Psoas muscle (tissue), 8 donors: ENCODE measurements around the gene PLS1. TPM values are rescaled to one million over a fixed set of nuclear protein-coding genes. Genes with fewer than 3 reads are reported as not detected.

Experiments used
- ATAC-seq, 4 donors: fragments of 200-7000 bp; cut with Tn5 transposase; one replicate each; pipeline ENCODE4 v1.9.1; 2020; ENCODE audit warnings: moderate library complexity in 3 of 4, mild to moderate bottlenecking in 2 of 4
- DNase-seq, 2 donors: peaks; one replicate each; pipeline ENCODE4 v3.0.0-alpha.2; 2020
- H3K27ac ChIP-seq: fragments of 200-600 bp; one replicate; pipeline ENCODE4 v1.8.0; 2022
- H3K27me3 ChIP-seq, 3 donors: fragments of 200-600 bp in 1 of 3; one replicate each; pipeline versions ENCODE4 v1.6.1 to v1.8.0; 2013 to 2022; ENCODE audit warnings: low read length in 2 of 3, mild to moderate bottlenecking in 2 of 3, moderate library complexity in 1 of 3; ENCODE audit not compliant: insufficient read depth in 3 of 3
- H3K36me3 ChIP-seq, 2 donors: fragments of 200-600 bp in 1 of 2; one replicate each; pipeline versions ENCODE4 v1.6.1 to v1.8.0; 2013 to 2022; ENCODE audit warnings: low read depth in 1 of 2, mild to moderate bottlenecking in 1 of 2, moderate library complexity in 1 of 2; ENCODE audit not compliant: insufficient read depth in 1 of 2
- H3K4me1 ChIP-seq: fragments of 200-600 bp; one replicate; pipeline ENCODE4 v1.8.0; 2022
- H3K4me3 ChIP-seq: fragments of 200-600 bp; one replicate; pipeline ENCODE4 v1.8.0; 2022; ENCODE audit warnings: mild to moderate bottlenecking
- H3K9me3 ChIP-seq: fragments of 200-600 bp; one replicate; pipeline ENCODE4 v1.8.0; 2022
- WGBS, 3 donors: extraction: QIAGEN DNeasy Blood & Tissue Kit; methylation state at CpG; one replicate each; pipeline versions ENCODE4 v1.1.6 to v1.1.7; 2013; 5-methylcytosine and 5-hydroxymethylcytosine counted together
- intact Hi-C, 2 donors: fragments of 100-400 bp; cut with DNase I; formaldehyde crosslinking; loops; one replicate each; pipeline versions ENCODE4 v1.11.0 to v1.14.2; 2022
- polyA plus RNA-seq, 3 donors: library from polyadenylated mRNA; stranded (reverse); fragments of 200-250 nt; gene quantifications; one replicate each; pipeline ENCODE4 v1.2.3, GENCODE V29; 2013
- total RNA-seq, 4 donors: library from RNA; stranded (reverse); fragmentation: NEBNext Ultra II Directional in 2 of 4; extraction: Animal tissue kit (Norgen Biotek cat#: 25700) in 2 of 4; gene quantifications; one replicate each; pipeline versions ENCODE4 v1.2.1 to v1.2.4, GENCODE V29; 2021 to 2023
- TF ChIP-seq, protein P1 (sequence below): fragments of 200-600 bp; IDR thresholded peaks from one replicate; pipeline ENCODE4 v1.8.0; 2022; ENCODE audit warnings: antibody characterized with exemption
- donor health status: healthy with polysubstance abuse.
- donor health status: DM: no; HTN: no; CAD: no; lungs with moderate emphysema.
- donor health status: Bipolar disorder and iron deficiency.
- donor health status: healthy.
- donor health status: DM: yes; HTN: yes; CAD: no.
- donor health status: DM: no; HTN: no; CAD: no.
- donor health status: DM: no; HTN: no; CAD: no.
- donor health status: DM: yes; HTN: yes; CAD: no.

The PLS1 gene
- total and polyA plus RNA-seq, 7 donors = 0.24 to 2.2 (median 0.58) TPM

GRCh38 chr3:142611206-142611605 lies 15.0 kb downstream of the PLS1 start:
- Histone ChIP-seq H3K4me1 (no peaks in the 10 kb centered on the region), H3K27me3 (no peaks in the 10 kb centered on the region), H3K4me3 (no peak overlapping the region), H3K9me3 (no peaks in the 10 kb centered on the region), H3K27ac (no peak overlapping the region), H3K36me3 (no peaks in the 10 kb centered on the region)
- TF ChIP-seq, protein P1, sequence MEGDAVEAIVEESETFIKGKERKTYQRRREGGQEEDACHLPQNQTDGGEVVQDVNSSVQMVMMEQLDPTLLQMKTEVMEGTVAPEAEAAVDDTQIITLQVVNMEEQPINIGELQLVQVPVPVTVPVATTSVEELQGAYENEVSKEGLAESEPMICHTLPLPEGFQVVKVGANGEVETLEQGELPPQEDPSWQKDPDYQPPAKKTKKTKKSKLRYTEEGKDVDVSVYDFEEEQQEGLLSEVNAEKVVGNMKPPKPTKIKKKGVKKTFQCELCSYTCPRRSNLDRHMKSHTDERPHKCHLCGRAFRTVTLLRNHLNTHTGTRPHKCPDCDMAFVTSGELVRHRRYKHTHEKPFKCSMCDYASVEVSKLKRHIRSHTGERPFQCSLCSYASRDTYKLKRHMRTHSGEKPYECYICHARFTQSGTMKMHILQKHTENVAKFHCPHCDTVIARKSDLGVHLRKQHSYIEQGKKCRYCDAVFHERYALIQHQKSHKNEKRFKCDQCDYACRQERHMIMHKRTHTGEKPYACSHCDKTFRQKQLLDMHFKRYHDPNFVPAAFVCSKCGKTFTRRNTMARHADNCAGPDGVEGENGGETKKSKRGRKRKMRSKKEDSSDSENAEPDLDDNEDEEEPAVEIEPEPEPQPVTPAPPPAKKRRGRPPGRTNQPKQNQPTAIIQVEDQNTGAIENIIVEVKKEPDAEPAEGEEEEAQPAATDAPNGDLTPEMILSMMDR = no peak
- DNase-seq (no peak), ATAC-seq (no peak)
- 88 to 93% (median 89%) methylated on average over 1 of the region's 1 CpG for WGBS, 3 donors
- intact Hi-C loops = no loop called here

- ATAC-seq = no peak
- no peaks in the 10 kb centered on the region for H3K36me3 ChIP-seq
- TF ChIP-seq, protein P1 = no peak
- H3K4me3 ChIP-seq = no peak overlapping the region
- no peaks in the 10 kb centered on the region for H3K27me3 ChIP-seq
- 86 to 100% (median 95%) methylated on average over 1 of the region's 1 CpG for WGBS, 3 donors
- DNase-seq = no peak
- H3K4me1 ChIP-seq = no peaks in the 10 kb centered on the region
- intact Hi-C loops = no loop called here
- no peak overlapping the region for H3K27ac ChIP-seq
- no peaks in the 10 kb centered on the region for H3K9me3 ChIP-seq
These were observed 17.3 kb downstream of the PLS1 start for GRCh38 chr3:142613491-142613890.

DNA sequence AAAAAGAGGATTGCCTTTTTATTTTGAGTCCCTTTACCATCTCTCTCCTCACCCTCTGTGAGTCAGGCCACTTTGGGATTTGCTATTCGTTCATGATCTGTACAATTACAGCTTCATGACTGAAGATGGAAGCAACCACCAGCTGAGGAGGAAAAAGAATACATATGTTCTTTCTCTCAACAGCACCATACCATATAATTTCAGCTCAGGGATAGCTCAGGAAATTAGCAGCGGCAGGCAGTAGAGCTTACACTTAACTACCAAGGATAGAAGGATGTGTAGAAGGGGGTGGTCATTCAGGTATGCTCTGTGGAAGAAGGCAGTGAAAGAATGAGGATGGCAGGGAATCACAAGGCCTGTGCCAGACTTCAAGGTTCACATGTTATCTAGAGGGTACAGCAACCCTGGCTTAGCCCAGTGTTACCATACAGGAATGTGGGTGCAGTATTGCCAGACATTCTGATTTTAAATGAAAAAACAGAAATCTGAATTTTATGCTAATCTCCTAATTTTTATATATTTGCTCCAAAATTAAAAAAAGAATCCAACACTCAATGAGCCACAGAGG lies 17.9 kb downstream of the PLS1 start:
- no peak for DNase-seq
- Histone ChIP-seq H3K4me3 (no peak overlapping the region), H3K27ac (no peak overlapping the region), H3K36me3 (no peaks in the 10 kb centered on the region), H3K9me3 (no peaks in the 10 kb centered on the region), H3K4me1 (no peaks in the 10 kb centered on the region), H3K27me3 (no peaks in the 10 kb centered on the region)
- 73 to 85% (median 81%) methylated on average over 2 of the region's 2 CpGs for WGBS, 3 donors
- ATAC-seq = no peak
- TF ChIP-seq, protein P1 = no peak
- intact Hi-C loops = no loop called here

DNA sequence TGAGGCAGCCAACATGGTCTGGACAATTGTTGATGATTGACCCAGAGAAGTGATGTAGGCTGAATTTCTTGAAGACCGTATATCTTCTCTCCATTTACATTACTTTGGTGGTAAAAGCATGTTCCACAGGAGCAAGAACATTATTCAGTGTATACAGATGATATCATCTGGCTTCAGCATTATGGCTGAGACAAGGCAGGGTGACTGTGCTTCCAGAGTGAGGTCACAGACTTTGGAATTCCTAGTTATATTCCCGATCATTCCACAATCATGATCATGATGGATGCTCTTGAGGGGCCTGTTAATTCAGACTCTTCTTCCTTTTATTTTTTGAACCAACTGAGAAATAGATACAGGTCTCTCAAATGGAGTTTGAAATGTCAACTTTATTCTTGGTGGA lies 19.0 kb downstream of the PLS1 start:
- DNase-seq = no peak
- WGBS, 3 donors = 81 to 93% (median 83%) methylated on average over 2 of the region's 2 CpGs
- Histone ChIP-seq H3K27ac (no peak overlapping the region), H3K36me3 (no peaks in the 10 kb centered on the region), H3K4me1 (no peaks in the 10 kb centered on the region), H3K4me3 (no peak overlapping the region), H3K9me3 (no peaks in the 10 kb centered on the region), H3K27me3 (no peaks in the 10 kb centered on the region)
- intact Hi-C loops = no loop called here
- TF ChIP-seq, protein P1 = no peak
- no peak for ATAC-seq

- Histone ChIP-seq H3K27me3 (no peaks in the 10 kb centered on the region), H3K4me1 (no peaks in the 10 kb centered on the region), H3K27ac (no peak overlapping the region), H3K9me3 (no peaks in the 10 kb centered on the region), H3K4me3 (no peak overlapping the region), H3K36me3 (no peaks in the 10 kb centered on the region)
- 91 to 94% (median 93%) methylated on average over 3 of the region's 3 CpGs for WGBS, 3 donors
- DNase-seq = no peak
- ATAC-seq = no peak
- intact Hi-C loops = no loop called here
- TF ChIP-seq, protein P1 = no peak
These were observed 22.8 kb downstream of the PLS1 start for GRCh38 chr3:142618917-142619461.
